GM12892 (cell line): ENCODE measurements around the gene NDUFB2.
"Not testable (repeated sequence)": the region's sequence is repeated elsewhere in the genome, so short reads cannot be mapped to it uniquely, and the experiment has no call there.

Experiments
- DNase-seq: peaks from one replicate; pipeline ENCODE4 v3.0.0; 2011; ENCODE audit not compliant: insufficient read length
- FAIRE-seq: peaks from 2 replicates; lab custom pipeline; 2011; peaks lifted over from hg19 to GRCh38; lab: Jason Lieb, UNC
- POLR2A ChIP-seq: IDR thresholded peaks from 2 replicates; pipeline ENCODE4 v1.6.1; 2011; ENCODE audit warnings: low read depth, low read length, control low read depth
- POLR2AphosphoS5 ChIP-seq: IDR thresholded peaks from 2 replicates; pipeline ENCODE4 v1.6.1; 2011; ENCODE audit warnings: low read depth, low read length, control low read depth
- TAF1 ChIP-seq: IDR thresholded peaks from 2 replicates; pipeline ENCODE4 v1.6.1; 2011; ENCODE audit warnings: low read depth, mild to moderate bottlenecking, control low read depth, low read length, borderline replicate concordance

Gene NDUFB2

GRCh38 chr7:140726281-140726680 lies 29.8 kb downstream of the NDUFB2 start:
- DNase-seq (no peak), FAIRE-seq (no peak)

DNA sequence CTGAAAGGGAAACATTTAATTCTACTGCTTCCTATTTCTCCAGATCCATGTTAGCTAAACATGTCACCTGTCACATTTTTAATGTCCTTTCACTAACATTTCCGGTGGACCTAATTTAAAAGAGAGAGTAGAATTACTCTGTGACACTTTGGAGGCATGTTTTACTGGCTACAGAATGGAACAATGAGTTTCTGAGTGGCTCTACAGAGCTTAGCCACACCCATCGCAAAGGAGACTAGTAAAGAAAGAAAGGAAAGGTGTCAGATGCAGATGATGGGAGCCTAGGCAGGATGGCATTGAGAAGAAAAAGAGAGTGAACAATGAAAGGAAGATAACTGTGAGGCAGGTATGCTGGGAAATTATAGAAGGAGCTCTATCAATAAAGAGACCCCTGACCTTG lies 35.9 kb downstream of the NDUFB2 start:
- TF ChIP-seq POLR2A (no peak), TAF1 (no peak), POLR2AphosphoS5 (no peak)
- FAIRE-seq (no peak), DNase-seq (no peak)

More at GRCh38 chr7:140726281-140726680, 29.8 kb downstream of the NDUFB2 start:
- no peak for TF ChIP-seq TAF1
- TF ChIP-seq POLR2A: no peak
- no peak for TF ChIP-seq POLR2AphosphoS5

DNA sequence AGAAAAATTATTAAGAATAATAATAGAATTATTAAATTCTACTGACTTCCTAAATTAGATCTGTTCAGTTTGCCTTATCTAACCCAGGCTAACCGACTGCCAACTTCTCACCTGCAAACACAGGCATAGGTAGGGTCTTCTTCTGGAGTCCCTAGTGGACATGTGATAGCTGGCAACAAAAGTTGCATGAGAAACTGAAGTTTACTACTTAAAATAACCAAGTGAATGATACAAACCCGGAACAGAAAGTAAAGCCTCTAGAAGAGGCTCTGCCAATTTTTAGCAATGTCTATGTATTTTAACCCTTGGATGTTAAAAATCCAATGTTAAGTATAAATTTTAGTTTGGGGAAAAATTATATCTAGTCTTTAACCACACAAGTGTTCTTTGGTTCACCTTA lies 37.6 kb downstream of the NDUFB2 start:
- FAIRE-seq: no peak
- DNase-seq: no peak
- no peak for TF ChIP-seq TAF1
- TF ChIP-seq POLR2A: no peak
- no peak for TF ChIP-seq POLR2AphosphoS5

- TF ChIP-seq TAF1: no peak
- TF ChIP-seq POLR2A: no peak
- TF ChIP-seq POLR2AphosphoS5: no peak
- FAIRE-seq (no peak), DNase-seq (no peak)
These were observed 38.2 kb downstream of the NDUFB2 start for GRCh38 chr7:140734729-140735128.

- TF ChIP-seq POLR2AphosphoS5 (no peak), TAF1 (no peak), POLR2A (no peak)
- DNase-seq (no peak), FAIRE-seq (no peak)
These were observed 41.8 kb downstream of the NDUFB2 start for GRCh38 chr7:140738280-140738679.

DNA sequence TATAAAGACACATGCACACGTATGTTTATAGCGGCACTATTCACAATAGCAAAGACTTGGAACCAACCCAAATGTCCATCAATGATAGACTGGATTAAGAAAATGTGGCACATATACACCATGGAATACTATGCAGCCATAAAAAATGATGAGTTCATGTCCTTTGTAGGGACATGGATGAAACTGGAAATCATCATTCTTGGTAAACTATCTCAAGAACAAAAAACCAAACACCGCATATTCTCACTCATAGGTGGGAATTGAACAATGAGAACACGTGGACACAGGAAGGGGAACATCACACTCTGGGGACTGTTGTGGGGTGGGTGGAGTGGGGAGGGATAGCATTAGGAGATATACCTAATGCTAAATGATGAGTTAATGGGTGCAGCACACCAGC lies 46.7 kb downstream of the NDUFB2 start:
- DNase-seq, FAIRE-seq: not testable (repeated sequence)

DNA sequence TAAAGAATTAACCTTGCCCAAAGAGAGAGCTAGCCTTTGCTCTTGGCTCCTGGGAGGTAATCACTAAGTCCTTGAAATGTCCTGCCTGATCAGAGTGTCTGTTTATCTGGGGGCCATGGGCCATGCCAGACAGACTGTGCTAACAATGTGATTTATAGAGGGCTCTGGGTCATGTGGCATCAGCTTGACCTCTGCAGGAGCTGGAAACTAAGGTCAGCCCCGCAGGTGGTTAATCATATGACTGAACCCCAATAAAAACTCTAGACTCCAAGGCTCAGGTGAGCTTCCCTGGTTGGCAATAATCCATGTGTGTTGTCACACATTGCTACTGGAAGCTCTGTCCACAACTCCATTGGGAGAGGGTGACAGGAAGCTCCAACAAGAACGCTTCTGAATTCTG lies 47.5 kb downstream of the NDUFB2 start:
- no peak for DNase-seq
- TF ChIP-seq POLR2A (no peak), POLR2AphosphoS5 (no peak)
- no peak for FAIRE-seq

DNA sequence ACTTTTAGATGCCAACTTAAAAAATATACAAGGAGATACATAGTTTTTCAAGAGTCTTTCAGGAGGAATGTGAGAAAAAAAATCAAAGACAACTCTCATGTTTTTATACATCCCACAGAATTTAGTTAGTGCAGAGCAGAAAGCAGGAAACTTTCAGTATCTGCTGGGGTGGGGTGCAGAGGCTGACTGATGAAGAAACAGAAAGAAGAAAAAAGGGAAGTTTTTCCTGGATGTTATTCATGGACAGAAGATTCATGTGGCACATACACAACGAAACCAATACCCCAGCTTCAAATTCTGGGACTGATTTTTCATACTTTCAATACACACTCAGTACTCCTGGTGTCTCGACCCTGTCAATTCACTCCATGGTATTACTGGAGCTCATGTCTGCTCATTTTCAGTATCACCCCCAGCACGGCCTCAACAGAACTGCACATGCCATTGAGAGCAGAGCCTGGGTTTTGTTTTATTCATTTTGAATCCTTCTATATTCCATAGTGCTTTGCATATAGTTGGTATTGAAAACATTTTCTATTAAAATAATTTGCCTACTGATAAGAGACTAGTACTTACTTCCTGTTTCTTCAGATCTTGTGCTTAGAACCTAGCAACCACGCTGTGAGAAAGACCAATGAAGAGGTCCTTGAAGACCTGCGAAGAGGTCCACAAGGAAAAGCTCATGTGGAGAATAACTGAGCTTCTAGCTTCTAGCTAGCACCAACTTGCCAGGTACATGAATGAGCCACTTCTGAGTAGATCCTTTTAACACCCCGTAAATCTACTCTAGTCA lies 49.0 kb downstream of the NDUFB2 start:
- TF ChIP-seq POLR2AphosphoS5 (no peak), POLR2A (no peak), TAF1 (no peak)
- FAIRE-seq (no peak), DNase-seq (no peak)

- FAIRE-seq: no peak
- TF ChIP-seq POLR2A: no peak
- no peak for DNase-seq
These were observed 50.2 kb downstream of the NDUFB2 start for GRCh38 chr7:140746751-140747150.

DNA sequence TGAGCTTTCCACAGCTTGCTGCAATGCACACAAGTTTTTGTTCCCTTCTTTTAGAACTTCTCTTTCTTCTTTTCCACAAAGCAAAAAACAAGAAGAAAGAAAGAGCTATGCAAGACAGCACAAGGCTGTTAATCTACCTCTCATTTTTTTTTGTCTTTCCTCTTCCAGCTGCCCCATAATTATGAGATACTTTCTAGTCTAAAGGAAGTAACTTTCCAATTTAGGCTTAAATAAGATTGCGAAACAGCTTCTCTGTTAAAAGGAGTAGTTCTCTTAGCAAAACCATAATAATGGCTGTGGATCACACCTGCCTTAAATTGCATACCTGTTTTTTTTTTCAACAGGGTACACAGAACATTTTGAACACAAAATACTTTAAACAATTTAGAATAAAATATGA lies 56.0 kb downstream of the NDUFB2 start:
- DNase-seq: no peak
- TF ChIP-seq POLR2A (no peak), POLR2AphosphoS5 (no peak), TAF1 (no peak)
- no peak for FAIRE-seq

DNA sequence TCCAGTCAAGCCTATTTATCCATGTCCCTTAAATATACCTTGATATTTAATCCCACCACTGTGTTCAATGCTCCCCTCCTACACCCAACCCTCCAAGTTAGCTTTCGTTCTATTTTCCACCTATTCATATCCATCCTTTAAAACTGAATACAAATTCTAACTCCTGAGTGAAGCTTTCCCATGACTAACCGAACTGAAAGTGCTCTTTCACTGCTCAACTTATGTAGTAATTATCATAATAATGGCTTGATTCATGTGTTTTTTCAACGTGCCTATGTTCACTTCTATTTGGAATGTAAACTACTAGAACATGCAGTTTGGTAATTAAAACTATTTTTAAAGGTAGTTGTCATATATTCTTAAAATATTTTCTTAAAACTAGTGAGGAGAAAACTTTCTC lies 58.0 kb downstream of the NDUFB2 start:
- FAIRE-seq (no peak), DNase-seq (no peak)
- no peak for TF ChIP-seq POLR2AphosphoS5
- TF ChIP-seq POLR2A: no peak
- TF ChIP-seq TAF1: no peak
